ENCODE data around the gene LZTR1. TPM values are rescaled to one million over a fixed set of nuclear protein-coding genes. Genes with fewer than 3 reads are reported as not detected.

Gene LZTR1
- total RNA-seq, 2 donors from 2014 or later = 25.7 to 66.9 TPM

DNA sequence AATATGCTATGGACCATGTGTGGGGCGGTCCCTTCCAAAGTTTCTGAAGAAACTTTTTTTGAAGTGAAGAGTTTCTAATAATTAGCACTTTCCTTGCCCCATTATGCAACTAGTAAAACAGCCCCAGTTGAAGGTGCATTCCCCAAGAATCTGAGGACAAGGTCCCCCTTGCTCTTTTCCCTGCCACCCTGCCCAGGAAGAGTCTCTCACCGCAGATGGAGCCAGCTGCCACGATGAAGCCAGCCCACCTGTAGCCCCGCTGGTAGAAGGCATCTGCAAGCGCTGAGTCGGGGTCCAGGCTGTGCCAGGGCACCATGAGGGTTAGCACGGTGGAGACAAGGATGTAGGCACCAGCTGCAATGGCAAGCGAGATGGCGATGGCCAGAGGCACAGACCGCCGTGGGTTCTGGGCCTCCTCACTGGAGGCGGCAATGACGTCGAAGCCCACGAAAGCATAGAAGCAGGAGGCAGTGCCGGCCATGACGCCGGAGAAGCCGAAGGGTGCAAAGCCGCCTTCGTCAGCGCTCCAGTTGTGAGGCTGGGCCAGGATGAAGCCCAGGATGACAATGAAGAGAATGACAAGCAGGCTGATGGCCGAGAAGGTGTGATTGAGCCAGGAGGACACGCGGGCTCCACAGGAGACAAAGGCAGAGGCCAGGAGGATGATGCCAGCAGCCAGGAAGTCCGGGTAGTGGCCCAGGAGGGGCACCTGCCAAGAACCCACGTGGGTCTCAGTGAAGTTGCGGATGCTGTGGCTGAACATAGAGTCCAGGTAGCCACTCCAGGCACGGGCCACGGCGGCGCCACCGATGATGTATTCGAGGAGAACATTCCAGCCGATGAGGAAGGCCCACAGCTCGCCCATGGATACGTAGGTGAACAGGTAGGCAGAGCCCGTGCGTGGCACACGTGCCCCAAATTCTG, 48.8 kb downstream of the LZTR1 start:
- 87 to 91% methylated on average over 25 to 40 of the region's 40 CpGs for whole genome bisulfite sequencing, 2 donors
- intact Hi-C loops (cut with DNase I) = loop anchor here (10.0 kb wide), 1 partner anchor 64 kb away; no protein-coding TSS in a partner anchor
- H3K4me1 ChIP-seq = peaks cover 10% of the 10 kb centered on the region
- H3K27me3 ChIP-seq = no peaks in the 10 kb centered on the region
- ATAC-seq = no peak
- H3K36me3 ChIP-seq (replicated peaks in 1 of 2; ENCODE audit: insufficient read depth in 1 of 2, low read depth in 2 of 2) = no peaks in the 10 kb centered on the region
- no peak for DNase-seq
- H3K4me3 ChIP-seq = no peak overlapping the region
- H3K27ac ChIP-seq = no peak overlapping the region
- TF ChIP-seq, protein P1, sequence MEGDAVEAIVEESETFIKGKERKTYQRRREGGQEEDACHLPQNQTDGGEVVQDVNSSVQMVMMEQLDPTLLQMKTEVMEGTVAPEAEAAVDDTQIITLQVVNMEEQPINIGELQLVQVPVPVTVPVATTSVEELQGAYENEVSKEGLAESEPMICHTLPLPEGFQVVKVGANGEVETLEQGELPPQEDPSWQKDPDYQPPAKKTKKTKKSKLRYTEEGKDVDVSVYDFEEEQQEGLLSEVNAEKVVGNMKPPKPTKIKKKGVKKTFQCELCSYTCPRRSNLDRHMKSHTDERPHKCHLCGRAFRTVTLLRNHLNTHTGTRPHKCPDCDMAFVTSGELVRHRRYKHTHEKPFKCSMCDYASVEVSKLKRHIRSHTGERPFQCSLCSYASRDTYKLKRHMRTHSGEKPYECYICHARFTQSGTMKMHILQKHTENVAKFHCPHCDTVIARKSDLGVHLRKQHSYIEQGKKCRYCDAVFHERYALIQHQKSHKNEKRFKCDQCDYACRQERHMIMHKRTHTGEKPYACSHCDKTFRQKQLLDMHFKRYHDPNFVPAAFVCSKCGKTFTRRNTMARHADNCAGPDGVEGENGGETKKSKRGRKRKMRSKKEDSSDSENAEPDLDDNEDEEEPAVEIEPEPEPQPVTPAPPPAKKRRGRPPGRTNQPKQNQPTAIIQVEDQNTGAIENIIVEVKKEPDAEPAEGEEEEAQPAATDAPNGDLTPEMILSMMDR (IDR thresholded peaks at IDR 0.05) = no peak
- no peak for TF ChIP-seq POLR2A (IDR thresholded peaks at IDR 0.05)
- no peaks in the 10 kb centered on the region for H3K9me3 ChIP-seq

- ATAC-seq (no peak), DNase-seq (no peak)
- peaks cover 10% of the 10 kb centered on the region for H3K4me1 ChIP-seq
- H3K4me3 ChIP-seq = no peak overlapping the region
- intact Hi-C loops (cut with DNase I) = loop anchor here (10.0 kb wide), 1 partner anchor 63 kb away; no protein-coding TSS in a partner anchor
- 95% methylated on average over 18 of the region's 18 CpGs; no CpG with 5 or more reads in 1 of the 2 donors for WGBS, 2 donors
- H3K36me3 ChIP-seq (replicated peaks in 1 of 2; ENCODE audit: insufficient read depth in 1 of 2, low read depth in 2 of 2) = no peaks in the 10 kb centered on the region
- TF ChIP-seq POLR2A (IDR thresholded peaks at IDR 0.05) = no peak
- TF ChIP-seq, protein P1 (IDR thresholded peaks at IDR 0.05) = no peak
- H3K27ac ChIP-seq = no peak overlapping the region
- H3K9me3 ChIP-seq = no peaks in the 10 kb centered on the region
- H3K27me3 ChIP-seq = no peaks in the 10 kb centered on the region
Observed at GRCh38 chr22:21031545-21032036, 49.5 kb downstream of the LZTR1 start.

DNA sequence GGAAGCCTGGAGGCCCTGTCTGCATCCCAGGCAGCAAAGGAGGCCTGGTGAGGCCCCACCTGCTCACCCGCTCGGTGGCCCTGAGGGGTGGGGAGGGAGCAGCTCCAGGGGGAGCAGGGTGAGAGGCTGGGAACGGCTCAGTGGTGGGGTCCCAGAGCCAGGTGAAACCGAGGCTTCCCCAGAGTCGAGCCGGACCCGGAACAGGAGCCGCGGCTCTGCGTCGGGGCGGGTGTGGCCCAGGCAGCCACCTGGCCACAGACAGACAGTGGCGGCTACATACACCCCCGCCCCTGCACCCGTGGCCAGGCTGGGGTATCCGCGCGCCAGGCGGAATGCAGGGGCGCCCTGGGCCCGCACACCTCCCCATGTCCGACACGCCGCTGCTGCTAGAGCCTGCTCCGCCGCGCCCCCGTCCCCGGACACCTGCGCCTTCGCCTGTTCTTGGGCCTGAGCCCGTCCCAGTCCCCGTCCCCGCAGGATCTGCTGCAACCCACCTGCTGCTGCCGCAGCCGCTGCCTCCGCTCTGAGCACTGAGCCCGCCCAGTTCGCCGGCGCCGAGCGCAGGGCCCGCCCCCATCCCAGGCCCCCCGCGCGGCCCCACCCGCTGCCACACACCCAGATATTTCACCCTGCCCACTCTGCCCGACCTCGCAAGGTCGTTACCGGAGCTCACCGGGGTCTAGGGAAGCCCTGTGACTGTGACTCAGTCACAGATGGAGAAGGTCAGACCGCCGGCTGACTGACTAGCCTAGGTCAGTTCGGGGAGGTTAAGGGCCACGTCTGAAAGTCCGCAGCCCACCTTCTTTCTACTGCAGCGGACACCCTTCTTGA, 50.2 kb downstream of the LZTR1 start, which contains the start of gene SLC7A4:
SLC7A4 (minus strand) TSS at position 525 of the 831 bp plus-strand sequence. CDS start 749 bp downstream, outside the sequence.
- TF ChIP-seq, protein P1 (IDR thresholded peaks at IDR 0.05) = no peak
- intact Hi-C loops (cut with DNase I) = loop anchor here (10.0 kb wide), 1 partner anchor 63 kb away; no protein-coding TSS in a partner anchor
- Histone ChIP-seq H3K9me3 (no peaks in the 10 kb centered on the region), H3K36me3 (replicated peaks in 1 of 2; ENCODE audit: insufficient read depth in 1 of 2, low read depth in 2 of 2) (no peaks in the 10 kb centered on the region), H3K27me3 (no peaks in the 10 kb centered on the region), H3K4me1 (peaks cover 10% of the 10 kb centered on the region), H3K4me3 (no peak within 1 kb of the TSS), H3K27ac (no peak within 1 kb of the TSS)
- peak; percentile 39 for ATAC-seq
- 10 to 15% methylated on average over 25 to 58 of the region's 59 CpGs for WGBS, 2 donors
- no peak for DNase-seq

- H3K4me3 ChIP-seq = no peak overlapping the region
- no peak for ATAC-seq
- H3K27ac ChIP-seq = no peak overlapping the region
- intact Hi-C loops (cut with DNase I) = loop anchor here (10.0 kb wide), 1 partner anchor 62 kb away; no protein-coding TSS in a partner anchor
- TF ChIP-seq POLR2A (IDR thresholded peaks at IDR 0.05) = no peak
- TF ChIP-seq, protein P1 (IDR thresholded peaks at IDR 0.05) = no peak
- peaks cover 10% of the 10 kb centered on the region for H3K4me1 ChIP-seq
- 80 to 85% methylated on average over 10 to 12 of the region's 12 CpGs for WGBS, 2 donors
- H3K9me3 ChIP-seq = no peaks in the 10 kb centered on the region
- no peaks in the 10 kb centered on the region for H3K27me3 ChIP-seq
- DNase-seq = no peak
- H3K36me3 ChIP-seq (replicated peaks in 1 of 2; ENCODE audit: insufficient read depth in 1 of 2, low read depth in 2 of 2) = no peaks in the 10 kb centered on the region
Observed at GRCh38 chr22:21032868-21033688, 51.0 kb downstream of the LZTR1 start.
